Inferior parietal cortex (tissue), 1 donor: ENCODE data around the gene PTCD3.

Source experiments
- DNase-seq: peaks from one replicate; pipeline ENCODE4 v3.0.0-alpha.2; 2016; ENCODE audit errors: extremely low spot score

The PTCD3 gene

GRCh38 chr2:86082756-86083155 is 23.3 kb upstream of the PTCD3 start:
- no peak for DNase-seq

DNA sequence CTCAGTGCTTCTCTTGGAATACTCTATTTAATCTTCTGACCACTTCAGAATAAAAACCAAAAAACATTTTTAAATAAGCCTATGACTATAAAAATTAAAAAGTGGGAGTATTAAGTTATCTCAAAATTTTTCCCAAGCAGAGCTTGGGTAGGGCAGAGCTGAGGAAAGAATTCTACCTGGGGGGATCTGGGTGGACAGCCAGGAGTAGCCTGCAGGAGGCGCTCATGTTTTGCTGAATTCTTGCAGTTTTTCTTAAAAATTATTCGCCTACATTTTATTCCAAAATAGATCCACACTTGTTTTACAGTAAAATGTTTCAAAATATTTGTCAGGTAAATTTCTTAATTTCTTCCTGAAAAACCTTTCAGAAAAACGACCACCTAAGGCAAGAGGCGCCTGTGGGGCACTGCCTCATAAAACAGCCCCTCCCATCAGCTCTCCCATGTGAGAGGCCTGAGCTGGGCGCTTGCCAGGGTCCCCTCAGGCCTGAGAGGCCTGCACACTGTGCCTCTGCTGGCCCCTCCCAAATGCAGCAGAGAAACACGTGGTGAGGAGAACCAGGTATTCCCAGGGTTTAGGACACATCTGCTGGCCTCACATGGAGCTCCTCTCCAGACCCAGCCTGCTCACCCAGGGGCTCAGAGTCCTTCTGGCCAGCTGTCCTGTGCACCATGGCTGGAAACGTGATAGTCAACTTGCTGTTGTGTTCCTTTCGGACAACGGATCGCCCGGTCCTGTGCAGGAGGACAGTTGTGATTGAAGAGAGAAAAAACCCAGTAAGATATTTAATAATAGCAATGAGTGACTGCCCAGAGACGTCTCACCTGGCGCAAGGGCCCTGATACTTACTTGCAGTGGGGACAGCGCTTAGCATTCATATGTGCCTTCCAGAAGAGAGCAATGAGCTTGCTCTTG is 17.8 kb upstream of the PTCD3 start:
- no peak for DNase-seq

GRCh38 chr2:86094229-86094628 is 11.8 kb upstream of the PTCD3 start:
- no peak for DNase-seq

GRCh38 chr2:86097114-86097896 is 8.7 kb upstream of the PTCD3 start:
- no peak for DNase-seq

- no peak for DNase-seq
These were observed 8.1 kb upstream of the PTCD3 start for GRCh38 chr2:86097913-86098312.

- no peak for DNase-seq
These were observed 3.9 kb upstream of the PTCD3 start for GRCh38 chr2:86102157-86102556.

DNA sequence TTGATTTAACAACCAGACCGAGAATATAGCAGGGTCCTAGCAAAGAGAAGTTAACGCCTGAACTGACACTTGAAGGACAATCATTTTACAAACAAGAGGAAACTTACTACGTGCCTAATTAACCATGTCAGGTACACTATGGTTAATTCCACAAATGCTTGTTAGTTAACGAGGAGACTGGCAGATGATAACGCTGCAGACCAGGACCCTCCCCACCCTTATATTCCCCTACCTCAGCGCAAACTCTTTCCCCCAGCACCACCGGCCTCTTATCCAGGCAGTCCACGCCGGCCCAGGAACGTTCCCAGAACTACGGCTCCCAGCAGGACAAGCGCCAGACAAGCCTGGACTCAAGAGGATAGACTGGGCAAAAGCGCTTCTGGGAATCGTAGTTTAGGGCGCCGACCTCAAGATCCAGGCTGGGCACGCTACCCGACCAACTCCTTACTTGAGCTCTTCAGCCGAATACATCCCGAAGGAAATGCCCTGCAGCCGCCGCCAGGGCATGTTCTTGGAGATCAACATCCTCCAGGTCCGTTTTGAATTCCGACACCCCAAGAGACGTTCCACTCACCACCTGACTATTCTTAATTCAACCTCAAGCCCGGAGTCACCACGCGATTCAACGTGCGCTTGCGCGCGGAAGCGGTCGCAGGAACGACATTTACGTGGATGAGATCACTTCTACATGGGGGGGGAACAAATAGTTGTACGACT is 625 bp upstream of the PTCD3 start, which contains the start of gene POLR1A:
POLR1A (minus strand) TSS at position 635 of the 717 bp plus-strand sequence; CDS start at position 525, 110 bp downstream.
- DNase-seq = peak; percentile 94

DNA sequence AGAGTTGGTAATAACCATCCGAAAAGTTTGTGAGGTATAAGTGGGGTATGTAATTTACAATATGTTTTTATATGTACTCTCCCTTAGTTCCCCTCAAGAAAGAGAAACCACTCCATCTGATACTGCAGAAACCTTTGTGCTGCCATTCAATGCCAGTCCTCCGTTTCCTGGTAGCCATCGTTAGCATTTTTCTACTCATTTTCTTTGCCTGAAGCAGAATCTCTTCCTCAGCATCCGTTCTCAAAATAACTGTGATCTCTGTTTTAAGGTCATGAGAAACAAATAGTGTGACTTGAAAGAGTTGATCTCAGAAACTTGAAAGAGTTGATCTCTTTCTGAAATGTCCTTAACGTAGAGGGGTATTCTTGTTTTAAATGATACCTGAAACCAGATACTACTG is 996 bp downstream of the PTCD3 start:
- DNase-seq = no peak

DNA sequence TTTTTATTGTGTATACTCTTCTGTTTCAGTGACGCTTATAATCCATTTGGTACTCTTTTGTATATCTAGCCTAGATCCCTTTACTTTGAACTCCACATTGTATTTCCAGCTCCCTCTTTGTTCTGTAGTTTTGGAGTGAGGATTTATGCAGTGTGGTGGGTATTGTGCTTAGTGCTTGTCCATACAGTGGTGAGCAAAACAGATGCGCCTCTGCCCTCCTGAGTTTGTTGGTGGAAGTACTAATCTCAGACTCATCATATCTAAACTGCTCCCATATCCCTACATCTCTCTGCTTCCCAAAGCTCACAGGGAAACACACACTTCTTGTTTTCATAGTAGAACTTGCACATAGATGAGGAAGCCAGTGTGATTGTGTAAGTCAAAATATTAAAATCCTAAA is 12.1 kb downstream of the PTCD3 start:
- DNase-seq = no peak

DNA sequence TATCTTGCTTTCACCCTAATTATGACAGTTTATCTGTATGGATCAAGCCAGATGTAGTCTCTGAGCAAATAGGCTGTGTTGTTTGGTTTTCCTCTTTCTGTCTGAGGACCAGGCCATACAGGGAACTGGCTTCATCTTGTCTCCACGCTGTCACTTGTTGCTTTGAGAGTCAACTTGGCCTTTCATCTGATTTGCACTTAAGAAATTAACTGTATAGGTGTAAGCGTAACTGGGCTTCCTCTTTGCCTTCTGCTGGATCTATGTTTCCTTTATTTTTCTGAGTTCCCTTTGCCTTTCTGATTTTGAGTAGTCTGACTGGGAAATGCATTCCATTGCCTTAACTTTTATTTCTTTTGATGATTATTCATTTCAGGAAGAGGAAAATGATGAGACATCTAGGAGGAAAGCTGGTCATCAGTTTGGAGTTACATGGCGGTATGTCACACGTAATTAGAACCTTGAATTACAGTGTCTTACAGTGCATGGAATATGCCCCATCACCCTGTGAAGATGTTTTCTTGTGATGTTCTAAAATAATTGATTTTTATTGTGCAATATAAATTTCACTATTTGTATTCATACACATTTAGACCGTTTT is 17.4 kb downstream of the PTCD3 start:
- no peak for DNase-seq

DNA sequence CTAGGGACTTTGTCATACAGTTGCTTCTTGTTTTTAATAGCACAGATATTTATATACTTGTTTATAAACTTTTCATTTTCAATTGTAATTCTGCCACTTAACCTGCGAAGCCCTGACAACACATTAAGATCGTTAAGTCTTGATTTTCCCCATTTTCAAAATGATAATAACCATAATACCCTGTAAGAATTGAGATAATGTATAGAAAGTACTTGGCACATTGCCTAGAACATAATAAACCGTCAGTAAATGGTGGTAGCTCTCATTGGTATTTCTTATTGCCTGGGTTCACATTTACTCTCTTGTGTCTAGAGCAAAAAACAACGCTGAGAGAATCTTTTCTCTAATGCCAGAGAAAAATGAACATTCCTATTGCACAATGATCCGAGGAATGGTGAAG is 18.6 kb downstream of the PTCD3 start:
- DNase-seq = no peak

- DNase-seq = no peak
These were observed 28.7 kb downstream of the PTCD3 start for GRCh38 chr2:86134709-86135108.

GRCh38 chr2:86135653-86136052 is 29.6 kb downstream of the PTCD3 start:
- DNase-seq = no peak

DNA sequence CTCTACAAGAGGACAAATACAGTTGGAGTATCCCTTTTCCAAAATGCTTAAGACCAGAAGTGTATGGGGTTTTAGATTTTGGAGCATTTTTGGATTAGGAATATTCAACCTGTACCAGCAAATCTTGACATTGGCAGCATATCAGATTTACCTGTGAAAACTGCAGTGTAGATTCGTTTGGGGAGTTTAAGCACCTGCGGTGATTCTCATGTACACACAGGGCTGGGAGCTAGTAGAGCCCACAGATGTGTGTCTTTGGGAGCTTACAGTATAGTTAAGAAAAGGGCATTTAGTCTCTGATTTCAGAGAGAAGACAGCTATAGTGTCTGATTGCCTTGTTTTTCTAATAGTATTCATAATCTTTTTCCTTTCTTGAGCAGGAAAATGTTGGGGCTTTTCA is 30.1 kb downstream of the PTCD3 start:
- DNase-seq = no peak

- DNase-seq = no peak
These were observed 32.9 kb downstream of the PTCD3 start for GRCh38 chr2:86138736-86139625.

DNA sequence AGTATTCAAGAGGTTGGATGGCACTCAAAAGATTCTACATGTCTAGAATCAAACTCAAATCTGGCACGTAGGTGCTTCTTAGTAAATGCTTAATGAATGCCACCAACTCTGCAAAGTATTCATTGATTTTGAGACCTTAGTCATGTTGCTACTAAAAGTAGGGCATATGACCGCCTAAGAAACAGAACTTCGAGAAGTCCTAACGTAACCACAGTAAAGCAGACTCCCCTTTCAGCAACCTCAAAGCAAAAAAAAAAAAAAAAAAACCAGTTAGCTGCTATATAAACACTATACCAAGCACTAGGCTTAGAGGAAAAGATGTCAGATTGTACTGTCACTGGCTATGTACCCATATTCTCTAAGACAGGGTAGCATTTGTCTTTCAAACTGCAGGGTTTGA is 33.9 kb downstream of the PTCD3 start:
- no peak for DNase-seq

GRCh38 chr2:86140969-86141392 is 34.9 kb downstream of the PTCD3 start:
- DNase-seq = no peak

GRCh38 chr2:86142436-86143257 is 36.6 kb downstream of the PTCD3 start:
- no peak for DNase-seq

GRCh38 chr2:86143307-86143706 is 37.3 kb downstream of the PTCD3 start:
- no peak for DNase-seq
